Neural crest cell (in vitro differentiated cells): Measurements from ENCODE around the gene MESP2. TPM values are rescaled to one million over a fixed set of nuclear protein-coding genes. Genes with fewer than 3 reads are reported as not detected.
A peak's percentile ranks its signal among the peaks of the same experiment; 100 is the strongest.

Experiments
- DNase-seq: peaks from one replicate; pipeline ENCODE4 v3.0.0; 2021; ENCODE audit warnings: low read depth, mixed read lengths, low spot score
- H3K27ac Mint-ChIP-seq: one replicate; pipeline ENCODE4 v1.8.0; 2021; ENCODE audit warnings: mild to moderate bottlenecking, mixed read lengths; ENCODE audit not compliant: unreplicated experiment
- H3K27me3 Mint-ChIP-seq: 2 replicates; pipeline ENCODE4 v1.8.0; 2021; ENCODE audit warnings: low read depth, mild to moderate bottlenecking, mixed read lengths
- H3K36me3 Mint-ChIP-seq: 2 replicates; pipeline ENCODE4 v1.8.0; 2021; ENCODE audit warnings: low read depth, mild to moderate bottlenecking, mixed read lengths
- H3K4me1 Mint-ChIP-seq: 2 replicates; pipeline ENCODE4 v1.8.0; 2021; ENCODE audit warnings: mixed read lengths
- H3K4me3 Mint-ChIP-seq: one replicate; pipeline ENCODE4 v1.8.0; 2021; ENCODE audit warnings: mild to moderate bottlenecking, mixed read lengths
- H3K9me3 Mint-ChIP-seq: 2 replicates; pipeline ENCODE4 v1.8.0; 2021; ENCODE audit warnings: mixed read lengths
- CTCF ChIP-seq: fragments of 200-600 bp; sonication (generic); conservative IDR thresholded peaks from 2 replicates; pipeline ENCODE4 v1.5.0; 2021; ENCODE audit warnings: antibody characterized with exemption, mild to moderate bottlenecking
- total RNA-seq: library from RNA; stranded (reverse); gene quantifications from 2 replicates; pipeline ENCODE4 v1.2.1, GENCODE V29; 2021

Gene MESP2
- total RNA-seq, 1 donor from 2014 or later = 0.42 TPM

DNA sequence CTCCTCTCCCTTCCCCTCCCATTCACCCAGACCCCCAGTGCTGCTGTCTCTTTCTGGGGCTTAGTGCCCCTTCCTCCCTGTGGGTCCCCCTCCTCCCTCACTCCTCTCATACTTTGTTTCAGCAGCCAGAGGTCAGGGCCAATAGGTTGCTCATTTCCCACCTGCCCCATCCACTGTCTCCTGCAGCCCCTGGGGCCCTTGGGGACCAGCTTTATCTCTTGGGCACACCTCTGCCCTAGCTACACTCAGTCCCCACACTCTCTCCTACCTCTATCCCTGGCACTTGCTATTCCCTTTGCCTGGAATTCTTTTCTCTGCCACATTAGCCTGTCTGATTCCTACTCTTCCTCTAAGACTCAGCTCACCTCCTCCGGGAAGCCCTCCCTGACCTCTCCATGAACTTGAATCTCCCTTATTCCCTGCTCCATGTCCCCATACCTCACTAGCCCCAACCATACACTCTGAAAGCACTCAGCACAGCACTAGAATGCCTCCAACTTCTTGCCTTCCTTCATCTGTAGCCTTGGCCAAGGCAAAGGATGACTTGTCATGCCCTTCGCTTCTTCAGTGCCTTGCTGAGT is 23.9 kb downstream of the MESP2 start:
- Mint-ChIP-seq H3K27ac (peak overlapping the region; percentile 31), H3K4me1 (no peaks in the 10 kb centered on the region), H3K27me3 (peaks cover 1% of the 10 kb centered on the region), H3K36me3 (no peaks in the 10 kb centered on the region), H3K9me3 (no peaks in the 10 kb centered on the region), H3K4me3 (no peak overlapping the region)
- no peak for DNase-seq
- TF ChIP-seq CTCF = no peak

- no peaks in the 10 kb centered on the region for H3K27me3 Mint-ChIP-seq
- no peak for TF ChIP-seq CTCF
- H3K27ac Mint-ChIP-seq = no peak overlapping the region
- no peaks in the 10 kb centered on the region for H3K36me3 Mint-ChIP-seq
- H3K9me3 Mint-ChIP-seq = no peaks in the 10 kb centered on the region
- DNase-seq = no peak
- no peak overlapping the region for H3K4me3 Mint-ChIP-seq
- no peaks in the 10 kb centered on the region for H3K4me1 Mint-ChIP-seq
Measured at GRCh38 chr15:89801471-89802195, 25.5 kb downstream of the MESP2 start.

DNA sequence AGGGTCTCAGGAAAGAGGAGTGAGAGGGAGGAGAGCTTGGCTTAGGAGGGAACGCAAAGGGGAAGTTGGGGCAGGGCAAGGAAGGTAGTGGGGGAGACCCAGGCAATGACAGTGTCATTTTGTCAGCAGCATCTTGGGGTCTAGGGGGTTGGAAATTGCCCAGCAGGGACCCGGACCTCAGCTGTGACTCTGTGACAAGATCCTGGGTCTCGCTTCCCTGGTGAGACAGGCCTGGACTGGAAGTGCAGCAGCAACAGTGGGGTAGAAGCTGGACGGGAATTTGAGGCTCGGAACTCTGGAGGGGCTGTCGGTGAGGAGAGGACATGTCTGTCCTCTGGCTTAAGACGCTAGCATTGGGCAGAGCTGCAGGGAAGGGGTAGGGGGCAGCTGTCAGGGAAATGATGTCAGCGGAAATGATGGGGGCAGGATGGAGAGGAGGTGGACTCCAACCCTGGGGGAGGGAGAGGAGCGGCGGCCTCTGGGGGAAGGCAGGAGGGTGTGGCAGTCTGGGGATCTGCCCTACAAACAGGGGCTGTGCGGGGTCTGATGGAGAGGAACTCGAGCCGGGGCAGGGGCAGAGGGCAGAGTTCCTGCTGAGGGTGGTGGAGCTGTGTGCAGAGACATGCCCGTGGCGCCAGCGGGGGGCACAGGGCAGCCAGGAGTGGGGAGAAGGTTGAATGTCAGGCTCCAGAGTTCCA is 26.2 kb downstream of the MESP2 start:
- no peak for TF ChIP-seq CTCF
- DNase-seq = no peak
- no peak overlapping the region for H3K27ac Mint-ChIP-seq
- H3K36me3 Mint-ChIP-seq = no peaks in the 10 kb centered on the region
- H3K9me3 Mint-ChIP-seq = no peaks in the 10 kb centered on the region
- H3K4me1 Mint-ChIP-seq = no peaks in the 10 kb centered on the region
- no peaks in the 10 kb centered on the region for H3K27me3 Mint-ChIP-seq
- no peak overlapping the region for H3K4me3 Mint-ChIP-seq

- DNase-seq = no peak
- no peak overlapping the region for H3K27ac Mint-ChIP-seq
- no peaks in the 10 kb centered on the region for H3K4me1 Mint-ChIP-seq
- no peaks in the 10 kb centered on the region for H3K9me3 Mint-ChIP-seq
- TF ChIP-seq CTCF = no peak
- no peak overlapping the region for H3K4me3 Mint-ChIP-seq
- no peaks in the 10 kb centered on the region for H3K36me3 Mint-ChIP-seq
- H3K27me3 Mint-ChIP-seq = no peaks in the 10 kb centered on the region
Measured at GRCh38 chr15:89802986-89803824, 27.1 kb downstream of the MESP2 start.
